K562 (cell line): ENCODE data around the gene DIRAS3. TPM values are rescaled to one million over a fixed set of nuclear protein-coding genes. Genes with fewer than 3 reads are reported as not detected.

Experiments
- ATF1 ChIP-seq, 2 experiments: fragments of 450-650 bp in 1 of 2; IDR thresholded peaks; 2 replicates each; pipeline ENCODE4 v1.6.1; 2016; ENCODE audit warnings: missing compliant biosample characterization in 1 of 2, missing genetic modification characterization in 1 of 2
- BRF1 ChIP-seq: IDR thresholded peaks from 3 replicates; pipeline ENCODE4 v1.6.1; 2011; ENCODE audit warnings: borderline replicate concordance, mild to moderate bottlenecking; ENCODE audit not compliant: insufficient read length; ENCODE audit errors: extremely low read depth
- CCNT2 ChIP-seq: IDR thresholded peaks from 2 replicates; pipeline ENCODE4 v1.6.1; 2011; ENCODE audit warnings: borderline replicate concordance, low read depth, mild to moderate bottlenecking, moderate library complexity, mixed read lengths, low read length; ENCODE audit not compliant: insufficient read length; ENCODE audit errors: extremely low read depth
- CEBPB ChIP-seq: fragments of 450-650 bp; IDR thresholded peaks from 2 replicates; pipeline ENCODE4 v1.6.1; 2016; ENCODE audit warnings: missing genetic modification characterization, missing compliant biosample characterization
- CXXC5 ChIP-seq: fragments of 250-450 bp; sonication (Bioruptor Pico); IDR thresholded peaks from 2 replicates; pipeline ENCODE4 v1.8.0; 2022; ENCODE audit warnings: inconsistent platforms, mild to moderate bottlenecking, moderate library complexity
- E2F3 ChIP-seq: fragments of 250-450 bp; sonication (Bioruptor Pico); IDR thresholded peaks from 2 replicates; pipeline ENCODE4 v1.4.0; 2020; ENCODE audit warnings: mild to moderate bottlenecking
- EWSR1 ChIP-seq: fragments of 450-650 bp; IDR thresholded peaks from 2 replicates; pipeline ENCODE4 v1.6.1; 2018; ENCODE audit warnings: borderline replicate concordance, mild to moderate bottlenecking, low read depth, moderate library complexity; ENCODE audit not compliant: partially characterized antibody
- GABPA ChIP-seq: fragments of 200-800 bp; sonication (Bioruptor generic); conservative IDR thresholded peaks from 2 replicates; pipeline ENCODE4 v1.6.1; 2016; ENCODE audit warnings: low read depth, missing genetic modification characterization, missing compliant biosample characterization
- HMG20A ChIP-seq: fragments of 450-650 bp; formaldehyde crosslinking; conservative IDR thresholded peaks from 2 replicates; pipeline ENCODE4 v1.4.0; 2020; ENCODE audit warnings: mild to moderate bottlenecking, mixed read lengths
- IRF9 ChIP-seq: fragments of 450-650 bp; IDR thresholded peaks from 2 replicates; pipeline ENCODE4 v1.6.1; 2016; ENCODE audit warnings: missing biosample characterization, missing genetic modification characterization
- MYC ChIP-seq, 2 experiments: fragments of 250-450 bp in 1 of 2; sonication (Bioruptor Pico) in 1 of 2; IDR thresholded peaks; 2 replicates each; pipeline versions ENCODE4 v1.5.1 to v1.6.1; 2012 to 2021; ENCODE audit warnings: low read depth in 2 of 2, borderline replicate concordance in 1 of 2, improper control_type of control experiment in 1 of 2, low read length in 1 of 2, mild to moderate bottlenecking in 1 of 2, moderate library complexity in 1 of 2
- NRF1 ChIP-seq, 2 experiments: fragments of 450-650 bp; IDR thresholded peaks in 1 of 2; conservative IDR thresholded peaks in 1 of 2; 2 replicates each; pipeline ENCODE4 v1.6.1; 2014; ENCODE audit warnings: mild to moderate bottlenecking in 2 of 2
- RBFOX2 ChIP-seq: fragments of 200-400 bp; formaldehyde crosslinking; IDR thresholded peaks from 2 replicates; pipeline ENCODE4 v1.6.1; 2017; ENCODE audit warnings: low read depth, mild to moderate bottlenecking, low read length, moderate library complexity
- RBM14 ChIP-seq: fragments of 200-400 bp; formaldehyde crosslinking; IDR thresholded peaks from 2 replicates; pipeline ENCODE4 v1.6.1; 2018; ENCODE audit warnings: low read depth, mild to moderate bottlenecking, low read length, moderate library complexity, borderline replicate concordance; ENCODE audit not compliant: insufficient read depth
- TARDBP ChIP-seq: fragments of 450-650 bp; IDR thresholded peaks from 2 replicates; pipeline ENCODE4 v1.6.1; 2016
- ZBTB1 ChIP-seq: sonication (generic); formaldehyde crosslinking; IDR thresholded peaks from 2 replicates; pipeline ENCODE4 v1.8.1; 2023; ENCODE audit warnings: missing genetic modification reagents, low read depth, mild to moderate bottlenecking, borderline replicate concordance
- polyA plus RNA-seq, 8 experiments: library from polyadenylated mRNA; depleted of rRNA in 4 of 8; stranded (reverse) in 5 of 8; unstranded in 3 of 8; fragments of >200 nt; fragmentation: Nextera tagmentation in 2 of 8; fragmentation: Illumina TruSeq in 1 of 8; extraction: Ambion mirVana in 2 of 8; extraction: Trizol in 1 of 8; gene quantifications; 2 replicates each; pipeline versions ENCODE4 v1.2.1 to v1.2.3, GENCODE V29; 2011 to 2014; ENCODE audit warnings: inconsistent platforms in 1 of 8, missing spikeins in 1 of 8
- total RNA-seq, 7 experiments: library from RNA; depleted of rRNA in 6 of 7; stranded (reverse); fragments of >200 nt in 6 of 7; fragmentation: Illumina TruSeq in 2 of 7; extraction: Trizol in 2 of 7; gene quantifications; 2 replicates each; pipeline versions ENCODE4 v1.2.1 to v1.2.3, GENCODE V29; 2011 to 2021; ENCODE audit warnings: low replicate concordance in 1 of 7
- TF ChIP-seq, protein P1 (sequence below): fragments of 250-450 bp; sonication (Bioruptor Pico); IDR thresholded peaks from 2 replicates; pipeline ENCODE4 v1.4.0; 2020; ENCODE audit warnings: mild to moderate bottlenecking, moderate library complexity
- TF ChIP-seq, protein P2 (sequence below): sonication (generic); formaldehyde crosslinking; IDR thresholded peaks from 2 replicates; pipeline ENCODE4 v1.8.0; 2022; ENCODE audit warnings: mild to moderate bottlenecking, missing genetic modification reagents
- TF ChIP-seq, protein P3 (sequence below): fragments of 450-650 bp; IDR thresholded peaks from one replicate; pipeline ENCODE4 v1.6.1; 2018; ENCODE audit warnings: mild to moderate bottlenecking, moderate library complexity; ENCODE audit not compliant: partially characterized antibody

Gene DIRAS3
- total and polyA plus RNA-seq, 9 of the 15 experiments (the other 6 are each of a cell fraction or from before 2014, with no cell fraction given): 7.9 to 96.1 (median 41.7) TPM

GRCh38 chr1:68049941-68050878 lies at the start of gene DIRAS3 (continued):
- TF ChIP-seq CXXC5 (CRISPR knock-in tag): 0 out of 2 replicates have a peak, but pooled peaks have one; percentile 19
- TF ChIP-seq CEBPB (tag): peak; percentile 94
- TF ChIP-seq, protein P1, sequence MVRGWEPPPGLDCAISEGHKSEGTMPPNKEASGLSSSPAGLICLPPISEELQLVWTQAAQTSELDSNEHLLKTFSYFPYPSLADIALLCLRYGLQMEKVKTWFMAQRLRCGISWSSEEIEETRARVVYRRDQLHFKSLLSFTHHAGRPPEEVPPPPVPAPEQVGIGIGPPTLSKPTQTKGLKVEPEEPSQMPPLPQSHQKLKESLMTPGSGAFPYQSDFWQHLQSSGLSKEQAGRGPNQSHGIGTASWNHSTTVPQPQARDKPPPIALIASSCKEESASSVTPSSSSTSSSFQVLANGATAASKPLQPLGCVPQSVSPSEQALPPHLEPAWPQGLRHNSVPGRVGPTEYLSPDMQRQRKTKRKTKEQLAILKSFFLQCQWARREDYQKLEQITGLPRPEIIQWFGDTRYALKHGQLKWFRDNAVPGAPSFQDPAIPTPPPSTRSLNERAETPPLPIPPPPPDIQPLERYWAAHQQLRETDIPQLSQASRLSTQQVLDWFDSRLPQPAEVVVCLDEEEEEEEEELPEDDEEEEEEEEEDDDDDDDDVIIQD (CRISPR knock-in tag): no peak
- no peak for TF ChIP-seq BRF1
- no peak for TF ChIP-seq TARDBP
- TF ChIP-seq, protein P2, sequence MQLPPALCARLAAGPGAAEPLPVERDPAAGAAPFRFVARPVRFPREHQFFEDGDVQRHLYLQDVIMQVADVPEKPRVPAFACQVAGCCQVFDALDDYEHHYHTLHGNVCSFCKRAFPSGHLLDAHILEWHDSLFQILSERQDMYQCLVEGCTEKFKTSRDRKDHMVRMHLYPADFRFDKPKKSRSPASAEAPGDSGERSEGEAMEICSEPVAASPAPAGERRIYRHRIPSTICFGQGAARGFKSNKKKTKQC (CRISPR knock-in tag): no peak
- no peak for TF ChIP-seq CCNT2
- 0 out of 2 replicates have a peak, but pooled peaks have one; percentile 19 for TF ChIP-seq E2F3 (CRISPR knock-in tag)
- TF ChIP-seq MYC (IDR thresholded peaks at IDR 0.05; ENCODE audit: low read depth, low read length): no peak
- no peak for TF ChIP-seq MYC (CRISPR knock-in tag; IDR thresholded peaks at IDR 0.05; ENCODE audit: borderline replicate concordance, low read depth)
- 0 out of 2 replicates have a peak, but pooled peaks have one; percentile 9 for TF ChIP-seq GABPA (tag)
- no peak for TF ChIP-seq ZBTB1
- TF ChIP-seq, protein P3, sequence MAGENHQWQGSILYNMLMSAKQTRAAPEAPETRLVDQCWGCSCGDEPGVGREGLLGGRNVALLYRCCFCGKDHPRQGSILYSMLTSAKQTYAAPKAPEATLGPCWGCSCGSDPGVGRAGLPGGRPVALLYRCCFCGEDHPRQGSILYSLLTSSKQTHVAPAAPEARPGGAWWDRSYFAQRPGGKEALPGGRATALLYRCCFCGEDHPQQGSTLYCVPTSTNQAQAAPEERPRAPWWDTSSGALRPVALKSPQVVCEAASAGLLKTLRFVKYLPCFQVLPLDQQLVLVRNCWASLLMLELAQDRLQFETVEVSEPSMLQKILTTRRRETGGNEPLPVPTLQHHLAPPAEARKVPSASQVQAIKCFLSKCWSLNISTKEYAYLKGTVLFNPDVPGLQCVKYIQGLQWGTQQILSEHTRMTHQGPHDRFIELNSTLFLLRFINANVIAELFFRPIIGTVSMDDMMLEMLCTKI: no peak
- TF ChIP-seq IRF9 (tag): 0 out of 2 replicates have a peak, but pooled peaks have one; percentile 22
- TF ChIP-seq NRF1 (conservative IDR thresholded peaks at IDR 0.05 in 1 of 2, IDR thresholded peaks at IDR 0.05 in 1 of 2): peak; percentile 56 to 66; a peak in 3 of 4 replicates
- TF ChIP-seq ATF1 (CRISPR knock-in tag; IDR thresholded peaks at IDR 0.05): no peak
- 0 out of 2 replicates have a peak, but pooled peaks have one; percentile 8 for TF ChIP-seq ATF1 (tag; IDR thresholded peaks at IDR 0.05)
- peak; percentile 19; the same call in 1 of the 2 replicates for TF ChIP-seq RBFOX2
- TF ChIP-seq HMG20A (CRISPR knock-in tag): no peak
- TF ChIP-seq RBM14: no peak
- no peak for TF ChIP-seq EWSR1
